22Rv1 (cell line): ENCODE data around the gene FLOT1.

ENCODE experiments used
- H3K27ac ChIP-seq: fragments of 450-650 bp; 2 replicates; pipeline ENCODE4 v1.5.1; 2017
- ZFX ChIP-seq: fragments of 450-650 bp; IDR thresholded peaks from 2 replicates; pipeline ENCODE4 v1.6.1; 2017; ENCODE audit warnings: antibody characterized with exemption, borderline replicate concordance
- TF ChIP-seq, protein P1 (sequence below): fragments of 450-650 bp; IDR thresholded peaks from 2 replicates; pipeline ENCODE4 v1.5.1; 2017; ENCODE audit warnings: mild to moderate bottlenecking

Gene FLOT1, protein sequence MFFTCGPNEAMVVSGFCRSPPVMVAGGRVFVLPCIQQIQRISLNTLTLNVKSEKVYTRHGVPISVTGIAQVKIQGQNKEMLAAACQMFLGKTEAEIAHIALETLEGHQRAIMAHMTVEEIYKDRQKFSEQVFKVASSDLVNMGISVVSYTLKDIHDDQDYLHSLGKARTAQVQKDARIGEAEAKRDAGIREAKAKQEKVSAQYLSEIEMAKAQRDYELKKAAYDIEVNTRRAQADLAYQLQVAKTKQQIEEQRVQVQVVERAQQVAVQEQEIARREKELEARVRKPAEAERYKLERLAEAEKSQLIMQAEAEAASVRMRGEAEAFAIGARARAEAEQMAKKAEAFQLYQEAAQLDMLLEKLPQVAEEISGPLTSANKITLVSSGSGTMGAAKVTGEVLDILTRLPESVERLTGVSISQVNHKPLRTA

DNA sequence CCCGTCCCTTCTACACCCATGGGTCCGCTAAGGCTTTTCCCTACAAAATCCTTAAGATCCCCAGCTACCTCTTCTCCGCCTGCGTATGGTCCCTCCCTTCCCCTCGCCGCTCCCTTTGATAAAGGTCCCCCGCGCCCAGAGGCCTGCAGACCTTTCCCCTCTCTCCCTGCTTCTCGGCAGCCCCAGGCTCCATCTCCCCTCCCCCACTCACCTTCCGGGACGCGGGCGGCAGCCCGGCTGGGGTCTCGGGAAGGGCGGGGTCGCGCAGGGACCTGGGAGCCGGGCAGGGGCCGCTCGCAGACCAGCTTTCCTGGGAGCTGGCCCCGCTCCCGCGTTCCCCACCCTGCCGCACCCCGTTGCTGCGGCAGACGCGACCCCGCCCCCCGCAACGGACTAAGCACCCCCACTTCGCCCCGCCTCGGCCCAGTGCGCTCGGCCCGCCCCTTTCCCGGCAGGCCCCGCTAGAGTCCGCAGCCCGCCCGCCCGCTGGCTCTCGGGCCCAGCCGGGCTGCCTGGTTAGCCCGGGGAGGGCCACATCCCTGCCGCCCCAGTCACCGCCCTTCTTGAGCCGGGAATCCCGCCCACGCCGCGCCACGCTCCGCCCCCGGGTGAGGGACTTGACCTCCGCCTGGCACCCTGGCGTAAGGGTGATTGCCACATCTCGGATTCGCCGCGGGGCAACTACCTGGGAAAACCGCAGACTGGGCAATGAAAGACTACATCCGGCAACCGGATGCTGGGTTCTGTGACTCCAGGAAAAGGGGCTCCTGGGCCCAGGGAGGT lies at the start of gene FLOT1:
Gene FLOT1, minus strand, starts transcription at position 372 of the 783 bp plus-strand sequence. CDS start 498 bp downstream, outside the sequence.
- H3K27ac ChIP-seq = peak within 1 kb of the TSS; percentile 76
- TF ChIP-seq, protein P1, sequence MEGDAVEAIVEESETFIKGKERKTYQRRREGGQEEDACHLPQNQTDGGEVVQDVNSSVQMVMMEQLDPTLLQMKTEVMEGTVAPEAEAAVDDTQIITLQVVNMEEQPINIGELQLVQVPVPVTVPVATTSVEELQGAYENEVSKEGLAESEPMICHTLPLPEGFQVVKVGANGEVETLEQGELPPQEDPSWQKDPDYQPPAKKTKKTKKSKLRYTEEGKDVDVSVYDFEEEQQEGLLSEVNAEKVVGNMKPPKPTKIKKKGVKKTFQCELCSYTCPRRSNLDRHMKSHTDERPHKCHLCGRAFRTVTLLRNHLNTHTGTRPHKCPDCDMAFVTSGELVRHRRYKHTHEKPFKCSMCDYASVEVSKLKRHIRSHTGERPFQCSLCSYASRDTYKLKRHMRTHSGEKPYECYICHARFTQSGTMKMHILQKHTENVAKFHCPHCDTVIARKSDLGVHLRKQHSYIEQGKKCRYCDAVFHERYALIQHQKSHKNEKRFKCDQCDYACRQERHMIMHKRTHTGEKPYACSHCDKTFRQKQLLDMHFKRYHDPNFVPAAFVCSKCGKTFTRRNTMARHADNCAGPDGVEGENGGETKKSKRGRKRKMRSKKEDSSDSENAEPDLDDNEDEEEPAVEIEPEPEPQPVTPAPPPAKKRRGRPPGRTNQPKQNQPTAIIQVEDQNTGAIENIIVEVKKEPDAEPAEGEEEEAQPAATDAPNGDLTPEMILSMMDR = no peak
- no peak for TF ChIP-seq ZFX

DNA sequence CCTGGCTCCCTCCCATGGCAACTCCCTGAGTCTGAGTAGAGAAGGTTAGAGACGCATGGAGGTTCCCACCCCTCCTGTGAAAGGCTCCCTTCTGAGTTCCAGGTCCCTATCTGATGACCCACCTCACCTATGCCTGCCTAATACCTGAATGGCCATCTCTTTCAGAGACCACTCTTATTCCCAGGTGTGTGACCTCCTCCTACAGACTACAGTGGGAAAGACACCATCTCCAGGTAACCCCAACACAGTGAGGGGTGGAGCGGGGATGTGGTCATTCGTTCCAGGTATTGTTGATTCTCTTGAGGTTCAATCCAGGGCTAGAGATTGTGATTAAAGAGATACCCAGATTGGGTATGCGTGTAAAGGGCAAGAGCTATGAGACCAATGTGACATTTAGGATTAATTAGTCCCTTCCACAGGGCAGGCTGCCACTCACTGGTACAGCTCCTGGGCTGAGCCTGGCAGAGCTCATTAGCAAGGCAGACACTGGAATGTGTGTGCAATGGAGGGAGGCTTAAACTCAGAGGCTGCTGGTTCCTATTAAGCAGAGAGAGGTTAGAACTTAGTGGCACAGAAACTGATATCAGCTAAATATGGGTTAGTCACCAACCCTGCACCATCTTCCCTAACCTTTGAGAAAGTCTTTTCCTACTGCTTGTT lies 48.4 kb upstream of the FLOT1 start:
- TF ChIP-seq, protein P1 = no peak
- no peak for TF ChIP-seq ZFX
- no peak overlapping the region for H3K27ac ChIP-seq

DNA sequence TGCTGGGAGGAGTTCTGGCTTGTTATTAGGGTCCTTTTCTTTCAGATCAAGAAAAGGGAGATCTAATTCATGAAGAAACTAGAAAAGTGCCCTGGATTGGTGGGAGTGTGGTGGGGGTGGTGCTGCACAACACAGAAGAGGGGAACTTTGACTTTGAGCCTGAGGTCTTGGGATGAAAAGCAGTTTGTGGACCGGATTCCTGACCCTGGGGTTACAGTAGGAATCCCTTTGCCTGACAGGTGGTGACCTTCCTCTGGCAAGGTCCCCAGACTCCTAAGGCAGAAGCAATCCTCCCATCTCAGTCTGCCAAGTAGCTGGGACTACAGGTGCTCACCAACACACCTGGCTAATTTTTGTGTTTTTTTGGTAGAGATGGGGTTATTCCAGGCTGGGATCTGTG lies 47.1 kb upstream of the FLOT1 start:
- no peak overlapping the region for H3K27ac ChIP-seq

DNA sequence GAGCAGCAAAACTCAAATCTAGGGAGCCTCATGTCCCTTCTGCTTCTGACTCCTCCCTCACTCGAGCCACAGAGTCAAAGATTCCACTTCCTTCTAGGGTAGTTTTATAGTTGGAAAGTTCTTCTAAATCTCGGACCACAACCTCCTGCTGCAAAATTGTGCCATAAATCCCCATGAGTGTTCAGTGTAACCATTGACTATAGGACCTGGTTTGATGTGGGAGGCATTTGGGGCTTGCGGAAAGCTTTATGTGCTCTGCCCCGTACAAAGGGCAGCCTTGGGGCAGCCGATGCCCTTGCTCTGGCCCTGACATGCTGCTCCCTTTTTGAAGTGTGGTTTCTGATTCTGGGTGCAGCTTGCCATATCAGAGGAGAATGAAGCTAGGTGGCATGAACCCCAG lies 45.5 kb upstream of the FLOT1 start:
- no peak overlapping the region for H3K27ac ChIP-seq
- TF ChIP-seq, protein P1 = no peak
- no peak for TF ChIP-seq ZFX

More for the DNA sequence above, 47.1 kb upstream of the FLOT1 start:
- TF ChIP-seq ZFX = no peak
- TF ChIP-seq, protein P1 = no peak

DNA sequence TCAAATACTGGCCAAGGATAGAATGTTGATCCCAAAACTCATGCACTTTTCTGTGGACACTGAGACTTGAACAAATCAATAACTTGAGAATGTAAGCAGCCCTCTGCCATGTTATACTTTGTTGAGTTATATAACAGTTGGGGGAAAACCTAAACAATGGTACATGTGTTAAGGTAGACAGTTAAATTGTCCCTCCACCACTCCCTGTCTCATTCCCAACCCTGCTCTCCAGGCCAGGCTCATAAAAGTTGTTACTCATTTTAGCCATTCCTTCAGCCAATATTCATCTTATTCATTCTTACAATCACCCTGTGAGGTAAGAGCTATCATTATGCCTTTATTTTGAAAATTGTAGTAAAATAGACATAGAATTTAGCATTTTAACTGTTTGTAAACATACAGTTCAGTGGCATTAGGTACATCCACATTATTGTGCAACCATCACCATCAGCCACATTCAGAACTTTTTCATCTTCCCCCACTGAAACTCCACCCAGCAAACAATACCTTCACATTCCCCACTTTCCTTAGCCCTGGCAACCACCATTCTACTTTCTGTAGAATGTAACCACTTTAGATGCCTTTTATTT lies 40.0 kb upstream of the FLOT1 start:
- H3K27ac ChIP-seq = peak overlapping the region; percentile 71
- TF ChIP-seq ZFX = no peak
- TF ChIP-seq, protein P1 = no peak

DNA sequence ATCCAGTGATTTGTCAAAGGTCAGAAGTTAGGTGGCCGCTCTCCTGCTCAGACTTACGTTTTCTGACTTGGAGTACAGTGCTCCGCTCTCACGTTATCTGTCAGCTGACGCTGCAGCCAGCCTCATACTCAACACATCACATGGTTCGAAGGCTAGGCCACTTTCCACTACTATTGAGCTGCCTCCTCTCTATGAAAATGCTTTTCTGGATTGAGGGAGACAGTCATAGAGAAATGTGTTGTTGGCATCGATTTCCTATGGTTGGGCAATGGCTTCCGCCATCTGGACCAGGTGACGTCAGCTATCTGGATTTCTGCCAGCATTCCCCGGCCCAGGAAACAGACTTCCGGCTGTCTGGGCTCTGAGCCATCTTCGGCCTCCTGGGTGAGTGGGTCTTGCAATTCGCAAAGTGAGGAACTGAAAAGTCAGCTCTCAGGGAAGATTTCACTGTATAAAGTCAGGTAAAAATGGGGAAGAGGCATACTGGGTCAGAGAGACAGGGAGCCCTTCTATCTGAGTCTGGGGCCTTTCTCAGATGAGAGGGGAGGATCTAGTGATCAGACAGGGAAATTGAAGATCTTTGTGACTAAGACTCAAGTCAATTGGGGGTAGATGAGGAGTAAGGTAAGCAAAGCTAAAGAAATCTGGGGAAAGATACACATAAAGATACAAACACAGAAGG lies 39.4 kb upstream of the FLOT1 start:
- no peak for TF ChIP-seq ZFX
- TF ChIP-seq, protein P1 = no peak
- peak overlapping the region; percentile 71 for H3K27ac ChIP-seq
